ENCODE results near the gene LRP1B.
"Not testable (repeated sequence)": the region's sequence is repeated elsewhere in the genome, so short reads cannot be mapped to it uniquely, and the experiment has no call there.

LRP1B gene

DNA sequence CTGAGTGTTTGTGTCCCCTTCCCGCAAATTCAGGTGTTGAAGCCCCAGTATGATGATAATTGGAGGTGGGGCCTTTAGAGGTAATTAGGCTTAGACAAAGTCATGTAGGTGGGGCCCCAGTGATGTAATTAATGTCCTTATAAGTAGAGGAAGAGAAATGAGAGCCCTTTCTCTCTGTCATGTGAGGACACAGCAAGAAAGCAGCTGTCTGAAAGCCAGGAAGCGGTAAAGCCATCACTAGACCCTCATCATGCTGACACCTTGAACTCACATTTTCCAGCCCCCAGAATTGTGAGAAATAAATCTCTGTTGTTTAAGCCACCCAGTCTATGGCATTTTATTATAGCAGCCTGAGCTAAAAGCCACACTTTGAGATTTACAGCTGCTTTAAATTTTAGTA, 1580.0 kb downstream of the LRP1B start:
- Histone ChIP-seq H3K4me3 (ENCODE audit: low read depth, low read length, poor library complexity, severe bottlenecking) (no peak overlapping the region), H3K36me3 (ENCODE audit: insufficient read depth, low read length) (no peaks in the 10 kb centered on the region), H2AFZ (ENCODE audit: low read length) (no peak overlapping the region), H3K9me2 (ENCODE audit: low read depth, low read length) (no peaks in the 10 kb centered on the region), H3K9me3 (ENCODE audit: low read length) (no peaks in the 10 kb centered on the region), H3K4me1 (ENCODE audit: insufficient read depth, low read length, severe bottlenecking) (no peaks in the 10 kb centered on the region), H3K9ac (ENCODE audit: low read length) (no peak overlapping the region), H3K4me2 (ENCODE audit: low read length) (no peak overlapping the region), H4K20me1 (ENCODE audit: insufficient read depth, low read length) (no peaks in the 10 kb centered on the region), H3K79me2 (ENCODE audit: insufficient read depth, low read length) (no peaks in the 10 kb centered on the region), H3K27me3 (ENCODE audit: insufficient read depth, low read length) (no peaks in the 10 kb centered on the region), H3K27ac (ENCODE audit: low read depth, low read length, poor library complexity, severe bottlenecking) (no peak overlapping the region), H3F3A (ENCODE audit: insufficient read depth, low read length) (no peaks in the 10 kb centered on the region)
- TF ChIP-seq, protein P1, sequence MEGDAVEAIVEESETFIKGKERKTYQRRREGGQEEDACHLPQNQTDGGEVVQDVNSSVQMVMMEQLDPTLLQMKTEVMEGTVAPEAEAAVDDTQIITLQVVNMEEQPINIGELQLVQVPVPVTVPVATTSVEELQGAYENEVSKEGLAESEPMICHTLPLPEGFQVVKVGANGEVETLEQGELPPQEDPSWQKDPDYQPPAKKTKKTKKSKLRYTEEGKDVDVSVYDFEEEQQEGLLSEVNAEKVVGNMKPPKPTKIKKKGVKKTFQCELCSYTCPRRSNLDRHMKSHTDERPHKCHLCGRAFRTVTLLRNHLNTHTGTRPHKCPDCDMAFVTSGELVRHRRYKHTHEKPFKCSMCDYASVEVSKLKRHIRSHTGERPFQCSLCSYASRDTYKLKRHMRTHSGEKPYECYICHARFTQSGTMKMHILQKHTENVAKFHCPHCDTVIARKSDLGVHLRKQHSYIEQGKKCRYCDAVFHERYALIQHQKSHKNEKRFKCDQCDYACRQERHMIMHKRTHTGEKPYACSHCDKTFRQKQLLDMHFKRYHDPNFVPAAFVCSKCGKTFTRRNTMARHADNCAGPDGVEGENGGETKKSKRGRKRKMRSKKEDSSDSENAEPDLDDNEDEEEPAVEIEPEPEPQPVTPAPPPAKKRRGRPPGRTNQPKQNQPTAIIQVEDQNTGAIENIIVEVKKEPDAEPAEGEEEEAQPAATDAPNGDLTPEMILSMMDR (IDR thresholded peaks at IDR 0.05; ENCODE audit: low read length): no peak
- no peak for TF ChIP-seq EZH2 (IDR thresholded peaks at IDR 0.05; ENCODE audit: borderline replicate concordance, low read length)

DNA sequence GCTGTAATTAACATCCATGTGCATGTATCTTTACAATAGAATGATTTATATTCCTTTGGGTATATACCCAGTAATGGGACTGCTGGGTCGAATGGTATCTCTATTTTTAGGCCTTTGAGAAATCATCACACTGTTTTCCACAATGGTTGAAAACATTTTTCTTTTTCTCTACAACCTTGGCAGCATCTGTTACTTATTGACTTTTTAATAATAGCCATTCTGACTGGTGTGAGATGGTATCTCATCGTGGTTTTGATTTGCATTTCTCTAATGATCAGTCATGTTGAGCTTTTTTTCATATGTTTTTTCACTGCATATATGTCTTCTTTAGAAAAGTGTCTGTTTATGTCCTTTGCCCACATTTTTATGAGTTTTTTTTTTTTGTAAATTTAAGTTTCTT, 1586.0 kb downstream of the LRP1B start:
- H3K36me3 ChIP-seq (ENCODE audit: insufficient read depth, low read length); H3K4me1 ChIP-seq (ENCODE audit: insufficient read depth, low read length, severe bottlenecking); H3K79me2 ChIP-seq (ENCODE audit: insufficient read depth, low read length); H3K27me3 ChIP-seq (ENCODE audit: insufficient read depth, low read length); H2AFZ ChIP-seq (ENCODE audit: low read length); H3K9me3 ChIP-seq (ENCODE audit: low read length); H3K9me2 ChIP-seq (ENCODE audit: low read depth, low read length); H3K4me2 ChIP-seq (ENCODE audit: low read length); H3F3A ChIP-seq (ENCODE audit: insufficient read depth, low read length); H3K9ac ChIP-seq (ENCODE audit: low read length); H4K20me1 ChIP-seq (ENCODE audit: insufficient read depth, low read length); H3K27ac ChIP-seq (ENCODE audit: low read depth, low read length, poor library complexity, severe bottlenecking); H3K4me3 ChIP-seq (ENCODE audit: low read depth, low read length, poor library complexity, severe bottlenecking): not testable (repeated sequence)

DNA sequence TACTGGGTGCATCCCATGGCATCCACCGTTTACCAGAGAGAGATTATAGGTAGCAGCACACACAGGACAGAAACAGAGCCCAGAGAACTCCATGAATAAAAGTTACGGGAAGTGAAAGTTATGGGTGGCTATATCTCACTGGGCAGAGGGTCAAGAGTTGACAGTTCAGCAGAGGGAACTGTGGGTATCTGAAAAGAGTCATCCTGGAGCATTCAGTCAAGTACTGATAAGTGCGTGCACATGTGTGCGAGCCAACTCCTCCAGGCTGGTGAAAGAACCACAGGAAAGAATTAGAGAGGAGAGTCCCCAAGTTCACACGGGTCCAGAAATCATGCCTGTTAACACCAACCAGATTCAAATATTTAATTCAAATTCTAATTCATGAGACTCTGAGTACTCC, 1588.2 kb downstream of the LRP1B start:
- no peaks in the 10 kb centered on the region for H3K9me3 ChIP-seq (ENCODE audit: low read length)
- H4K20me1 ChIP-seq (ENCODE audit: insufficient read depth, low read length): no peaks in the 10 kb centered on the region
- no peaks in the 10 kb centered on the region for H3K27me3 ChIP-seq (ENCODE audit: insufficient read depth, low read length)
- no peaks in the 10 kb centered on the region for H3K9me2 ChIP-seq (ENCODE audit: low read depth, low read length)
- H3K4me2 ChIP-seq (ENCODE audit: low read length): no peak overlapping the region
- no peaks in the 10 kb centered on the region for H3K79me2 ChIP-seq (ENCODE audit: insufficient read depth, low read length)
- no peaks in the 10 kb centered on the region for H3K4me1 ChIP-seq (ENCODE audit: insufficient read depth, low read length, severe bottlenecking)
- H3K4me3 ChIP-seq (ENCODE audit: low read depth, low read length, poor library complexity, severe bottlenecking): no peak overlapping the region
- H3K36me3 ChIP-seq (ENCODE audit: insufficient read depth, low read length): no peaks in the 10 kb centered on the region
- no peak overlapping the region for H3K27ac ChIP-seq (ENCODE audit: low read depth, low read length, poor library complexity, severe bottlenecking)
- TF ChIP-seq, protein P1 (IDR thresholded peaks at IDR 0.05; ENCODE audit: low read length): no peak
- no peak for TF ChIP-seq EZH2 (IDR thresholded peaks at IDR 0.05; ENCODE audit: borderline replicate concordance, low read length)
- no peaks in the 10 kb centered on the region for H3F3A ChIP-seq (ENCODE audit: insufficient read depth, low read length)
- no peak overlapping the region for H2AFZ ChIP-seq (ENCODE audit: low read length)
- H3K9ac ChIP-seq (ENCODE audit: low read length): no peak overlapping the region

DNA sequence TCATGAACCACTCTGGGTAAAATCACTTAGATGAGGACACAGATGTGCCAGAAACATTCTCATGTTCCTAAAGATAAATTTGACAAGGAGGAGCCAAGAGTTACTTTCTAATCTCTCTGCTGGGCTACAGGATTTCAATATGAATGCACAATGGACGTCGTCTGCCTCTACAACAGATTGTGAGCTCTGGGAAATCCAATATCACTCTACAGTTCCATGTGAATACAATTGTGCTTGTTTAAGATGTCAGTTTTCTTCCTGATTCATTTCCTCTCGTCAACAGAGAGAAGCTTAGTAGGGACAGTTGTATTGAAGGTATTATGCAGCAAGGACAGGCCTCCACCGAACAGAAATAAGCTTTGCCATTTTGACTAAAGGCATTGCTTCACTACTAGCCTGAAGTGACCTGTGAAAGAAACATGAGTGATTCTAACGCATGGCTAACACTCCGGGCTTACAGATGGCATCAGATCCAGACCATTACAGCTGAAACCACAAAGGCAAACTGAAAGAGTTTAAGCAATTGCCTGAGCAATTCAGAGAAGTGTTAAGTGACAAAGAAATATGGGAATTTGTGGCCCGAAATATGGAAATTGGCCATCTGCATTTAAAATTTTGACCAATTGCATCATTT, 1591.5 kb downstream of the LRP1B start:
- Histone ChIP-seq H3F3A (ENCODE audit: insufficient read depth, low read length) (no peaks in the 10 kb centered on the region), H3K9ac (ENCODE audit: low read length) (no peak overlapping the region), H3K36me3 (ENCODE audit: insufficient read depth, low read length) (no peaks in the 10 kb centered on the region), H3K4me1 (ENCODE audit: insufficient read depth, low read length, severe bottlenecking) (no peaks in the 10 kb centered on the region), H3K9me2 (ENCODE audit: low read depth, low read length) (no peaks in the 10 kb centered on the region), H4K20me1 (ENCODE audit: insufficient read depth, low read length) (no peaks in the 10 kb centered on the region), H3K4me2 (ENCODE audit: low read length) (no peak overlapping the region), H2AFZ (ENCODE audit: low read length) (no peak overlapping the region), H3K4me3 (ENCODE audit: low read depth, low read length, poor library complexity, severe bottlenecking) (no peak overlapping the region), H3K27me3 (ENCODE audit: insufficient read depth, low read length) (no peaks in the 10 kb centered on the region), H3K9me3 (ENCODE audit: low read length) (no peaks in the 10 kb centered on the region), H3K27ac (ENCODE audit: low read depth, low read length, poor library complexity, severe bottlenecking) (no peak overlapping the region), H3K79me2 (ENCODE audit: insufficient read depth, low read length) (no peaks in the 10 kb centered on the region)
- TF ChIP-seq, protein P1 (IDR thresholded peaks at IDR 0.05; ENCODE audit: low read length): no peak
- no peak for TF ChIP-seq EZH2 (IDR thresholded peaks at IDR 0.05; ENCODE audit: borderline replicate concordance, low read length)
